T-helper 2 cell (primary cell): ENCODE measurements around the gene MPPED1.
A peak's percentile ranks its signal among the peaks of the same experiment; 100 is the strongest.

ENCODE experiments used
- DNase-seq, 5 experiments: peaks; one replicate each; pipeline versions ENCODE4 v3.0.0 to v3.0.0-alpha.2; 2012 to 2022
- total RNA-seq, 2 donors: gene quantifications; one replicate each; lab custom pipeline; 2026; lab: John Stamatoyannopoulos, UW

MPPED1 gene, protein sequence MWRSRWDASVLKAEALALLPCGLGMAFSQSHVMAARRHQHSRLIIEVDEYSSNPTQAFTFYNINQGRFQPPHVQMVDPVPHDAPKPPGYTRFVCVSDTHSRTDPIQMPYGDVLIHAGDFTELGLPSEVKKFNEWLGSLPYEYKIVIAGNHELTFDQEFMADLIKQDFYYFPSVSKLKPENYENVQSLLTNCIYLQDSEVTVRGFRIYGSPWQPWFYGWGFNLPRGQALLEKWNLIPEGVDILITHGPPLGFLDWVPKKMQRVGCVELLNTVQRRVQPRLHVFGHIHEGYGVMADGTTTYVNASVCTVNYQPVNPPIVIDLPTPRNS
- 0 to 0.31 reads per million in 2 donors for total RNA-seq

GRCh38 chr22:43411869-43412807 lies at the start of gene MPPED1:
MPPED1 (plus strand) TSS chr22:43412014; CDS start chr22:43424986, 12,972 bp downstream.
- no peak for DNase-seq

- DNase-seq, result no peak
Observed at GRCh38 chr22:43363315-43364168, 48.3 kb upstream of the MPPED1 start.

DNA sequence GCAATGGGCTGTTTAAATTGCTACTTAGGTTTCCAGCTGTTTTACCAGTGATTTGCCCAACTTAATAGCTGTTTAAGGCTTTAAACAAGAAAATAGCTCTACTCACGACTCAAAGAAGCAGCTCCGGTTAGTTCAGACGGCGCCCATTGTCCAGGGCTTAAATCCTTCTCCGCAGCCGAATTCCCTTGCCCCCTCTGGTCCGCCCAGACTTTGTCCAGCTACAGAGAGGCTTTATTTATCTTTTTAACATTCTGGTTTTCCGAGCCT lies 47.7 kb upstream of the MPPED1 start:
- no peak for DNase-seq

GRCh38 chr22:43365715-43366440 lies 45.9 kb upstream of the MPPED1 start:
- DNase-seq, result no peak

GRCh38 chr22:43370036-43370435 lies 41.8 kb upstream of the MPPED1 start:
- no peak for DNase-seq

DNA sequence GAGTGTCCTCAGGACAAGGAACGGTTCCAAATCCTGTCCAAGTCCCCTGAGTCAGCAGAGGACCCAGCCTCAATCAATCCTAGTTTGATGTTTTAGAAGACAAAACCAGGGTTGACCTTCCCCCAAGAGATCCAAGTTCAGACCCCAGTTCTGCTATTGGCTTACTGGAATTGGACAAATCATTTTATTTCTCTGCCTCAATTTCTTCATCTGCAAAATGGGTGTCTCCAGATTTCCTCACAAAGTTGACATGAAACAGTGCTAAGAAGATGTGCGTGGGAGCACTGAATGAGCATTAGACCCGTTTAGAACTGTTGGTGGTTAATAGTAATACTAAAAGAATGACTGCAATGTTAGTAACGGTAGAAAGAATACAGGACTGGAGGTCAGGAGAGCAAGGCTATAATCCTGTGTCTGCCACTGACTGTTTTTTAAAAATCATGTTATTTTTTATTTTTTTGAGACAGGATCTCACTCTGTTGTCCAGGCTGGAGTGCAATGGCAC lies 35.8 kb upstream of the MPPED1 start:
- DNase-seq, result no peak

GRCh38 chr22:43376765-43377547 lies 34.9 kb upstream of the MPPED1 start:
- DNase-seq, result peak in 2 of 5 experiments; percentile 74 to 75

DNA sequence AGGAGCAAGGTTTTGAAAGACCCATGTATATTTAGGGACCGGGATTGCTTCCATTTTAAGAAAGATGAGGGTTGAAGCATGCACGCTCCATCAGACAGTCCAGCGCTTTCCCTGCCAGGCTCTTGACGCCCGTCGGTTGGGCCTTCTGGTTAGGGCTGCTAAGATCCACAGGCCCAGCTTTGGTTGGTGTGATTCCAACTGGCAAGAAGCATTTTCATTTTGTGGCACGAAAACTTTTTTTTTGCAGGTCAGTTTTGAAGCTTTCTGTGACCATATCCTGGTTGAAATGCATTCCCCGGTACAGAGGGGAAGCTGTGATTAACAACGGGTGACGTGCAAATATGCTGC lies 34.3 kb upstream of the MPPED1 start:
- DNase-seq, result no peak

DNA sequence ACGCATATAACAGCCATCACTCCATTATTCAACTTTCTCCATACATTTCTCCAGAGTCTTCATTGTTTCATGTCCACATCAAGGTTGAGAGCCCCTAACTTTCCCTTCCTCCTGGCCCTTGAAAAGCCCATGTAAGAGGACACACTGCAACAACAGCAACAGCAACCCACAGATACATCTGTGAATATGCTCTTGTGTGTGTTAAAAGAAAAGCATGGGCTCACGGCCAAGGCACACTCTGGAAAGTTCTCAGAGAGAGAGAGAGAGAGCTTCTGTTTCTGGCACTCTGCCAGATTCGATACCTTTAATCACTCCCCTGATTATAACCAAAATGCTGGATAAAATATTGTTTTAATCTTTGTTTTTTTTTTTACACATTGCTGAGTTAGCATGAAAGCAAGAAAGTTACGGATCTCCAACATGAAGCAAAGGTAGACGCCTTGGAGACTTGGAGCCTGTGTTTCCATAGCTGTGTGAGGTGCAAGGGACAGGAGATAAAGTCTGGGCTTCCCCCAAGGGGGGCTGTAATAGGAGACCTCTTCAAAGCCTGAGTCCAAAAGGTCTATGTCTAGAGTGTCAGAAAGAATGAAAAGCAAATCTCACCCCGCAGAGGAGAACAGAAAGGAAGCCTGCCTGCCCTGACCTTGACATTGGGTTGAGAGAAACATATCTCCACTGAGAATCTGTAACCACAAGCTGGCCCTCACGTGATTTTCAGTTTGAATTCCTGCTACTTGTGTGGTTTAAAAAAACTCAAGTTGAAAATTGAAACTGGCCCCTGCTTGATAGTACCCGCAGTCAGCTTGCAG lies 33.7 kb upstream of the MPPED1 start:
- peak in 1 of 5 experiments; percentile 78 for DNase-seq

DNA sequence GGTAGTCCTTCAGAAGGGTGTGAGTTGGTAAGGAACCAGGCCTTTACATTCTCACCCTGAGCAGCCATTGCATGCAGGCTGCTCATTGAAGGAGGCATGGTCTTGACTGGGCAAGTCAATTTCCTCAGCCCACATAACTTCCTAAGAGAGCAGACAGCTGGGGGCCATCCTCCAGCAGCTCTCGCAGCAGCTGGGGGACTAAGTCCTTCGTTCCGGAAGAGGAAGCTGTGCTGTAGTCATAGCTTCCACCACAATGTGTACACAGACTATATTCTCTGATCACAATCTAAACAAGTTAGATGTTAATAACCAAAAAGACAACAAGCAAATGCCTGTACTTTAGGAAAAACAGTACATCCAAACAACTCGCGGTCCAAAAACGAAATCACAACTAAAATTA lies 30.1 kb upstream of the MPPED1 start:
- peak in 2 of 5 experiments; percentile 22 to 85 for DNase-seq

DNA sequence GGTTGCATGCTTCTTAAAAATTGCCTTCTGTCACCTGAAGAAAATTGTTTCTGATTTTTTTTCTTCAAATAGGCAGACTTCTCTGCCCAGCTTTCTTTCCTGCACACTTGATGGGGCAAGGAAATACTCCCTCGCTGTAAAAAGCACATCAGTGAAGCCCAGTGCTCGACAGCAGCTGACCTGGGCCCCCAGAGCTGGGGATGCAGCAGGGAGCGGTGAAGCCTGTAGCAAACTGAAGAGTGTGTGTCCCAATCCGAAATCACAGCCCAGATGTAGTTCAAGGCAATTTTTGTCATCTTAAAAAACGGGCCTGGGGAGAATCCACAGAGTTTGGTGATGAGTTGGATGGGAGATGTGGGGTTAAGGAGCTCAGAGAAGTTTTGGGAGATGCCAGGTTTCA lies 27.0 kb upstream of the MPPED1 start:
- DNase-seq, result no peak

DNA sequence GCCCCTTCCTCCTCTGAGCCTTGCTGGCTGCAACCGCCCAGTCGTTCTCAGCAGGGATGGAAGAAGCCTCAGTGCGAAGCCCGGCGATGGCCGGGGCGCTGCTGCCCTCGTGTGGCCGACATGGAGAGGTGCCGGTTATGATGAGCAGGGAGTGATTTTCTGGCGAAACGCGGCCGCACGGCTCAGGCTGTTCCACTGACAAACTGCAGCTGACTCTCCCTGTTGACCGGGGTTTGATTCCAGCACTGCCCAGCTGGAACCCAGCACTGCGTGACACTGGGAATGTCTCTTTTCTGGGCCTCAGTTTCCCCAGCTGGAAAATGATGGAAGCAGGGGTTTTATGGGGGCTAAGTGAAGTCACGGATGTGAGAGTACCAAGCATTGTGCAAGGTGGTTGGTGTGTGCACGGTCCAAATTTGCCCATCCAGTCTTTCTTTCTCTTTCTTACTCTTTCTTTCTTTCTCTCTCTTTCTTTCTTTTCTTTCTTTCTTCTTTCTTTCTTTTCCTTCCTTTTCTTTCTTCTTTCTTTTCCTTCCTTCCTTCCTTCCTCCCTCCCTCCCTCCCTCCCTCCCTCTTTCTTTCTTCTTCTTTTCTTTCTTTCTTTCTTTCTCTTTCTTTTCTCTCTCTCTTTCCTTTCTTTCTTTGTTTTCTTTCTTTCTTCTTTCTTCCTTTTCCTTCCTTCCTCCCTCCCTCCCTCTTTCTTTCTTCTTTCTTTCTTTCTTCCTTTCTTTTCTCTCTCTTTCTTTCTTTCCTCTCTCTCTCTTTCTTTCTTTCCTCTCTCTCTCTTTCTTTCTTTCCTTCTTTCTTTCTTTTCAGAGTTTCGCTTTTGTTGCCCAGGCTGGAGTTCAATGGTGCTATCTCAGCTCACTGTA lies 25.8 kb upstream of the MPPED1 start:
- DNase-seq, result peak; percentile 47 to 78 (median 54)

DNA sequence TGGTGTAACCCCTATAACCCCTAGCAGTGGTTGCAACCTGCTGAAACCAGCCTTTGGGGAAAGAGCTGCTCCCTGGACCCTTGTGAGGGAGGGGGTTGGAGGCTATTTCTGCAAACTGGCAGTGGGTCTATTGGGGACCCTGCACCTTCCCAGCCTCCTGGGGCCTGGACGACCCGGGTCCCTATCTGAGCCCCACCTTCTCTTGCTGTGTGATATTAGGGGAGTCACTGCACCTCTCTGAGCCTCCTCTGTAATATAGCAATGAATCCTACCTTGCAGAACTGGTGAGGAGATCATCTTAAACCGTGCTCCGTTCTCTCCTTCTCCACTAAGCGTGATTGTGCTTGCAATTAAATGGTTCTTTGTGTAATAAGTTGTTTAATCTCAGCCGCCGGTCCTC lies 24.0 kb upstream of the MPPED1 start:
- no peak for DNase-seq

DNA sequence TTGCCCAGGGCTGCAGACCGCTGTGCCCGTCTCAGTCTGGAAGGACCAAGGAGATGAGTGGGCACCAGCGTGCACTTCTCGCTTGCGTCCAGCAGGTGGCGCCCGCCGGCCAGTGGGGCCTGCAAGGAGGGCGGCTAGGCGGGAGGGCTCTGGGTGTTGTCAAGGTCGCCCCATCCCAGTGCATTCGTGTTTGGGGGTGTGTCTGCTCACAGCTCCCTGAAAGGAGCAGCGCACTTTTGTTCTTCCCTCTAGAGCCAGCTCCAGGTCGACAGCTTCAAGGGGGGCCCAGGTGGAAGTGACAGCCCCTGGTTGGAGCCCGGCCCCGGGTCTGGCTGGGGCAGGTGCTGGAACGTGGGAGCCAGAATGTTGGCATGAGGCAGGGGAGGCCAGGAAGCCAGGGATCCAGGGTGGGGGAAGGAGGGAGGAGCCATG lies 23.4 kb upstream of the MPPED1 start:
- DNase-seq, result peak; percentile 37 to 59 (median 57)

GRCh38 chr22:43389227-43389836 lies 22.5 kb upstream of the MPPED1 start:
- DNase-seq, result no peak

DNA sequence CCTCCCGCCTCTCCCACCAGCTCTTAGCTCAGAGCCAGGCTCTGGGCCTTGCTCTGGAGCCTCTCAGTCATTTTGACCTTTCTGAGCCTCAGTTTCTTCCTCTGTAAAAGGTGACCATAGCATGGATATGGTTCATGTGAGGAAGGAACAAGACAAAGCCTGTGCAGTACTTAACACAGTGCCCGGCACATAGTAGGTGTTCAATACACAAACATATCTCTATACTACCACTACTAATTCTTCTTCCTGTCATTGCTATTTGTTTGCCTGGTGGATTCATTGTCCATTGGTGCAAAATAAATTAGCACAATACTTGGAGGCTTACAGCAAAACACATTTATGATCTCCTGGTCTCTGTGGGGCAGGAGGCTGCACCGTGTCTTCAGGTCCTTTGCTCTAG lies 21.6 kb upstream of the MPPED1 start:
- no peak for DNase-seq

DNA sequence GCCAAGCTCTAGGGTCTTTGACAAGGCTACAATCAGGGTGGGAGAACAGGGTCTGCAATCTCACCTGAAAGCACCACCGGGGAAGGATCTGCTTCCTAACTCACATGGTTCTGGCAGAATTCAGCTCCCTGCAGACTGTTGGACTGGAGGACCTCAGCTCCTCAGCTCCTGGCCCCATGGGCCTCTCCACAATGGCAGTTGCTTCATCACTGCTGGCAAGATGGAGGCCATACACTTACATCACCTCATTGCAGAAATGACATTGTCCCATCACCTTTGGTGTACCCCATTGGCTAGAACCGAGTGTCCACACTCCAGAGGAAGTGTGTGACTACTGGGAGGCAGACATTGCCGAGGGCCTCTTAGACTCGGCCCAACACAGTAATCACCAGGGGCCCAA lies 20.9 kb upstream of the MPPED1 start:
- DNase-seq, result no peak

DNA sequence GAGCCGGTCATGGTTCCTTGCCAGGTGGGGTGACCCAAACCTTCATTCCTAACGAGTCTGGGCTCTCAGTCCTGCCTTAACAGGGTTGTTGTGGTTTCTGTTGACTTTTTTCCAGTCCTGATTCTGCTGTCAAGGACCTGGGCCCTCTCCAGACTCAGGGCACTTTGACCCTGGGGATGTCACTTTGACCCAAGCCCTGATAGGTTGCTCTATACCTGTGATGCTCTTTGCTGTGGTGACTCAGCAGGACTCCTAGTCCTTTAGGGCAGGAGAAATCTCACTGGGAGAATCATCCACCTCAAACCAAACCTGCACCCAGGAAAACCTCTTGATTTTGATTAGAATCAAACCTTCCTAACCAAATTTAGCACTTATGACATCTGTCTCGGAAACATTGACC lies 20.5 kb upstream of the MPPED1 start:
- no peak for DNase-seq
